ENCODE results near the gene MYOG. TPM values are rescaled to one million over a fixed set of nuclear protein-coding genes. Genes with fewer than 3 reads are reported as not detected.

MYOG gene
- total and polyA plus RNA-seq, 2 experiments from 2014 or later = not detected

- TF ChIP-seq STAT1 (IDR thresholded peaks at IDR 0.05; ENCODE audit: unreplicated experiment) (no peak), EZH2phosphoT487 (IDR thresholded peaks at IDR 0.05; ENCODE audit: unreplicated experiment) (no peak), ZNF114 (CRISPR knock-in tag; IDR thresholded peaks at IDR 0.05) (no peak), CTCF (conservative IDR thresholded peaks at IDR 0.05; ENCODE audit: low read depth in 2 of 2) (no peak), POLR2AphosphoS5 (IDR thresholded peaks at IDR 0.05; ENCODE audit: low read depth) (no peak), REST (IDR thresholded peaks at IDR 0.05; ENCODE audit: unreplicated experiment) (no peak)
These were observed 8.1 kb upstream of the MYOG start (continued) for GRCh38 chr1:203093754-203094410.

GRCh38 chr1:203091761-203092330 lies 6.0 kb upstream of the MYOG start:
- Mint-ChIP-seq H3K9me3 (peaks cover 18% of the 10 kb centered on the region), H3K27me3 (ENCODE audit: insufficient read depth, low read depth, poor library complexity) (peaks cover 9% of the 10 kb centered on the region), H3K4me3 (no peak overlapping the region), H3K27ac (no peak overlapping the region), H3K36me3 (ENCODE audit: low read depth) (peaks cover 10% of the 10 kb centered on the region), H3K4me1 (peaks cover 15% of the 10 kb centered on the region)
- peaks cover 3% of the 10 kb centered on the region; the same call in 1 of the 2 replicates for H3K36me3 ChIP-seq (ENCODE audit: insufficient read depth)
- no peak overlapping the region for H3K4me2 ChIP-seq
- peaks cover 3% of the 10 kb centered on the region; the same call in 1 of the 2 replicates for H3K9me2 ChIP-seq (ENCODE audit: insufficient read depth)
- no peak overlapping the region for H3K4me3 ChIP-seq
- H4K20me1 ChIP-seq (replicated peaks; ENCODE audit: insufficient read depth) = no peaks in the 10 kb centered on the region
- no peaks in the 10 kb centered on the region for H3F3A ChIP-seq (replicated peaks; ENCODE audit: low read depth)
- H3K79me2 ChIP-seq (replicated peaks; ENCODE audit: insufficient read depth) = no peaks in the 10 kb centered on the region
- no peak overlapping the region for H2AFZ ChIP-seq
- H3K27me3 ChIP-seq (ENCODE audit: insufficient read depth) = no peaks in the 10 kb centered on the region
- ATAC-seq (no peak), DNase-seq (ENCODE audit: low spot score) (no peak)
- no peaks in the 10 kb centered on the region for H3K4me1 ChIP-seq (ENCODE audit: insufficient read depth)
- no peak overlapping the region for H3K27ac ChIP-seq (ENCODE audit: low read depth)
- no peak for TF ChIP-seq EZH2phosphoT487 (IDR thresholded peaks at IDR 0.05; ENCODE audit: unreplicated experiment)
- no peak for TF ChIP-seq ZNF331 (CRISPR knock-in tag; IDR thresholded peaks at IDR 0.05; ENCODE audit: low read depth)
- no peak for TF ChIP-seq EZH2 (IDR thresholded peaks at IDR 0.05; ENCODE audit: low read depth, unreplicated experiment)
- no peak for TF ChIP-seq NANOG (IDR thresholded peaks at IDR 0.05; ENCODE audit: borderline replicate concordance)
- no peak for TF ChIP-seq ZNF114 (CRISPR knock-in tag; IDR thresholded peaks at IDR 0.05)
- TF ChIP-seq STAT1 (IDR thresholded peaks at IDR 0.05; ENCODE audit: unreplicated experiment) = no peak
- TF ChIP-seq JUNB (IDR thresholded peaks at IDR 0.05; ENCODE audit: unreplicated experiment) = no peak
- TF ChIP-seq REST (IDR thresholded peaks at IDR 0.05; ENCODE audit: unreplicated experiment) = no peak
- TF ChIP-seq CREB1 (CRISPR knock-in tag; IDR thresholded peaks at IDR 0.05; ENCODE audit: low read depth) = no peak
- no peak for TF ChIP-seq ETS1 (IDR thresholded peaks at IDR 0.05)
